ENCODE results near the gene ANP32E.
A peak's percentile ranks its signal among the peaks of the same experiment; 100 is the strongest.

Gene ANP32E

DNA sequence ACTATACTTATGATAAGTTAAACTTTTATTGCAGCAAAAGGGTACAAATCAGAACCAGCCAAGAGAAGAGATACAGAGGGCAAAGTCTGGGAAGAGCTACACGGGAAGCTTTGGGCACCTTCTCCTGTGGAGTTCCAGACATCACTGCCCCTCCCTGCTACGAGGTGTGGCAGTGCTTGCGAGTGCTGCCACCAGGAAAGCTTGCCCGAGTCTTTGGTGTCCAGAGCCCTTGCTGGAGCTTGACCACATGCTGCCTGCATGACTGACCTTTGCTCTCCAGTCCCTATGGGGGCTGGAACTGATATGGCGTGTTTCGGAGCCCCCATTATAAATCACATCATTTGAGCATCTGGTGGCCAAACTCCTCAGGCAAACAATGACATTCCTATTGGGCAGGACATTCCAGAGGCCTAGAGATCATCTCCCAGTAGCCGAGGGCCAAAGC lies 62.7 kb downstream of the ANP32E start (continued):
- TF ChIP-seq, protein P1, sequence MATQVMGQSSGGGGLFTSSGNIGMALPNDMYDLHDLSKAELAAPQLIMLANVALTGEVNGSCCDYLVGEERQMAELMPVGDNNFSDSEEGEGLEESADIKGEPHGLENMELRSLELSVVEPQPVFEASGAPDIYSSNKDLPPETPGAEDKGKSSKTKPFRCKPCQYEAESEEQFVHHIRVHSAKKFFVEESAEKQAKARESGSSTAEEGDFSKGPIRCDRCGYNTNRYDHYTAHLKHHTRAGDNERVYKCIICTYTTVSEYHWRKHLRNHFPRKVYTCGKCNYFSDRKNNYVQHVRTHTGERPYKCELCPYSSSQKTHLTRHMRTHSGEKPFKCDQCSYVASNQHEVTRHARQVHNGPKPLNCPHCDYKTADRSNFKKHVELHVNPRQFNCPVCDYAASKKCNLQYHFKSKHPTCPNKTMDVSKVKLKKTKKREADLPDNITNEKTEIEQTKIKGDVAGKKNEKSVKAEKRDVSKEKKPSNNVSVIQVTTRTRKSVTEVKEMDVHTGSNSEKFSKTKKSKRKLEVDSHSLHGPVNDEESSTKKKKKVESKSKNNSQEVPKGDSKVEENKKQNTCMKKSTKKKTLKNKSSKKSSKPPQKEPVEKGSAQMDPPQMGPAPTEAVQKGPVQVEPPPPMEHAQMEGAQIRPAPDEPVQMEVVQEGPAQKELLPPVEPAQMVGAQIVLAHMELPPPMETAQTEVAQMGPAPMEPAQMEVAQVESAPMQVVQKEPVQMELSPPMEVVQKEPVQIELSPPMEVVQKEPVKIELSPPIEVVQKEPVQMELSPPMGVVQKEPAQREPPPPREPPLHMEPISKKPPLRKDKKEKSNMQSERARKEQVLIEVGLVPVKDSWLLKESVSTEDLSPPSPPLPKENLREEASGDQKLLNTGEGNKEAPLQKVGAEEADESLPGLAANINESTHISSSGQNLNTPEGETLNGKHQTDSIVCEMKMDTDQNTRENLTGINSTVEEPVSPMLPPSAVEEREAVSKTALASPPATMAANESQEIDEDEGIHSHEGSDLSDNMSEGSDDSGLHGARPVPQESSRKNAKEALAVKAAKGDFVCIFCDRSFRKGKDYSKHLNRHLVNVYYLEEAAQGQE (tag by site-specific recombination; IDR thresholded peaks at IDR 0.05): no peak

DNA sequence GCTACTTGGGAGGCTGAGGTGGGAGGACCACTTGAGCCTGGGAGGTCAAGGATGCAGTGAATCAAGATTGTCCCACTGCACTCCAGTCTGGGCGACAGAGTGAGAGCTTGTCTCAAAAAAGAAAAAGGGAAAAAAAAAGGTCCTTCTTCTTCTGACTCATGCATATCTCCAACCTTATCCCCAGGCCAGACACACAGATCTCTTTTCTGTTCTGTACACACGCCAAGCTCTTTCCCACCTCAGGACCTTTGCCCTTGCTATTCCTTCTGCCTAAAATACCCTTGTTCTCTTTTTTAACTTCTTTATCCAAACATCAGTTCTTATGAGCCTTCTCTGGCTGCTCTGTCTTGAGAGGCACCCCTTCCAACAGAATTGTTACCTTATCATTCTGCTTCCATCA lies 64.1 kb downstream of the ANP32E start:
- Histone ChIP-seq H3K9me3 (ENCODE audit: control insufficient read depth, insufficient read depth, low read depth, low read length) (no peaks in the 10 kb centered on the region), H3K36me3 (ENCODE audit: control insufficient read depth in 2 of 2, insufficient read depth in 1 of 2, low read length in 2 of 2) (no peaks in the 10 kb centered on the region), H3K4me3 (ENCODE audit: low read depth, low read length) (no peak overlapping the region), H3K27ac (ENCODE audit: extremely low read depth, low read depth, low read length) (no peak overlapping the region), H3K4me1 (ENCODE audit: control insufficient read depth, insufficient read depth, low read length) (no peaks in the 10 kb centered on the region)
- ChIA-PET POLR2A (no interaction called here), CTCF (interaction anchor here (3.6 to 5.2 kb wide), 2 partner anchors 15 to 99 kb away, joined by 29 to 37 read pairs; no protein-coding TSS in a partner anchor)
- TF ChIP-seq ZNF623 (tag by site-specific recombination; IDR thresholded peaks at IDR 0.05) (peak; percentile 43; the same call in 1 of the 2 replicates), ZNF600 (tag by site-specific recombination; IDR thresholded peaks at IDR 0.05) (no peak)

DNA sequence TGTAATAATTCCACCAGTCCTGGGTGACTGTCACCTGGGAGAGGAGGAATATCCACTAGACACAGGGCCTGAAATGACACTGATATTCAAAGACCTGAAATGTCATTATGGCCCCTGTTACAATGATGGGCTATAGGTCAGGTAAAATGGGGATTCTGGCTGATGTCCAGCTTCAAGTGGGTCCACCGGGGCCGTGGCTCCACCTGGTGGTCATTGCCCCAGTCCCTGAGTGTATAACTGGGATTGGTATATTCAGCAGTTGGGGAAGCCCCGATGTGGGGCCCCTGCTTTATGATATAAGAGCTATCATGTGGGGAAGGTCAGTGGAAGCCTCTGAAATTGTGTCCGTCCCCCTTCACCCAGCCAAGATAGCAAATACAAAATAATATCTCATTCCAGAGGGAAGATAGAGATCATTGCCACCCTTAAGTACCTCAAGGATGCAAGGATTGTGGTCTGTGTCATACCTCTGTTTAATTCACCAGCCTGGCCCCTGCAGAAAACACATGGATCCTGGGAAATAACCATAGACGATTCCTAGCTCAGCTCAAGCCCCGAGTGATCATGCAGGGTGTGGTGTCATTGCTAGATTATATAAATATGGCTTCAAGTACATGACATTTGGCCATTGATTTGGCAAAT lies 66.8 kb downstream of the ANP32E start:
- Histone ChIP-seq H3K4me1 (ENCODE audit: control insufficient read depth, insufficient read depth, low read length) (no peaks in the 10 kb centered on the region), H3K9me3 (ENCODE audit: control insufficient read depth, insufficient read depth, low read depth, low read length) (no peaks in the 10 kb centered on the region), H3K27ac (ENCODE audit: extremely low read depth, low read depth, low read length) (no peak overlapping the region), H3K4me3 (ENCODE audit: low read depth, low read length) (no peak overlapping the region), H3K36me3 (ENCODE audit: control insufficient read depth in 2 of 2, insufficient read depth in 1 of 2, low read length in 2 of 2) (no peaks in the 10 kb centered on the region)
- POLR2A ChIA-PET: interaction anchor here (1.1 kb wide), 1 partner anchor 281 kb away, joined by 4 read pairs; a partner anchor contains a TSS
- CTCF ChIA-PET: interaction anchor here (0.5 to 5.2 kb wide), 34 partner anchors 9 to 703 kb away, joined by 3 to 37 read pairs (median 3); partner anchors contain the start of gene VPS45
- TF ChIP-seq, protein P2, sequence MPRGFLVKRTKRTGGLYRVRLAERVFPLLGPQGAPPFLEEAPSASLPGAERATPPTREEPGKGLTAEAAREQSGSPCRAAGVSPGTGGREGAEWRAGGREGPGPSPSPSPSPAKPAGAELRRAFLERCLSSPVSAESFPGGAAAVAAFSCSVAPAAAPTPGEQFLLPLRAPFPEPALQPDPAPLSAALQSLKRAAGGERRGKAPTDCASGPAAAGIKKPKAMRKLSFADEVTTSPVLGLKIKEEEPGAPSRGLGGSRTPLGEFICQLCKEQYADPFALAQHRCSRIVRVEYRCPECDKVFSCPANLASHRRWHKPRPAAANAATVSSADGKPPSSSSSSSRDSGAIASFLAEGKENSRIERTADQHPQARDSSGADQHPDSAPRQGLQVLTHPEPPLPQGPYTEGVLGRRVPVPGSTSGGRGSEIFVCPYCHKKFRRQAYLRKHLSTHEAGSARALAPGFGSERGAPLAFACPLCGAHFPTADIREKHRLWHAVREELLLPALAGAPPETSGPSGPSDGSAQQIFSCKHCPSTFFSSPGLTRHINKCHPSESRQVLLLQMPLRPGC (tag by site-specific recombination; IDR thresholded peaks at IDR 0.05): no peak
- no peak for TF ChIP-seq ZNF311 (tag by site-specific recombination; IDR thresholded peaks at IDR 0.05; ENCODE audit: borderline replicate concordance)
- TF ChIP-seq, protein P3, sequence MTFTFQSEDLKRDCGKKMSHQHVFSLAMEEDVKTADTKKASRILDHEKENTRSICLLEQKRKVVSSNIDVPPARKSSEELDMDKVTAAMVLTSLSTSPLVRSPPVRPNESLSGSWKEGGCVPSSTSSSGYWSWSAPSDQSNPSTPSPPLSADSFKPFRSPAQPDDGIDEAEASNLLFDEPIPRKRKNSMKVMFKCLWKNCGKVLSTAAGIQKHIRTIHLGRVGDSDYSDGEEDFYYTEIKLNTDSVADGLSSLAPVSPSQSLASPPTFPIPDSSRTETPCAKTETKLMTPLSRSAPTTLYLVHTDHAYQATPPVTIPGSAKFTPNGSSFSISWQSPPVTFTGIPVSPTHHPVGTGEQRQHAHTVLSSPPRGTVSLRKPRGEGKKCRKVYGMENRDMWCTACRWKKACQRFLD (tag by site-specific recombination; IDR thresholded peaks at IDR 0.05): no peak
- TF ChIP-seq, protein P4, sequence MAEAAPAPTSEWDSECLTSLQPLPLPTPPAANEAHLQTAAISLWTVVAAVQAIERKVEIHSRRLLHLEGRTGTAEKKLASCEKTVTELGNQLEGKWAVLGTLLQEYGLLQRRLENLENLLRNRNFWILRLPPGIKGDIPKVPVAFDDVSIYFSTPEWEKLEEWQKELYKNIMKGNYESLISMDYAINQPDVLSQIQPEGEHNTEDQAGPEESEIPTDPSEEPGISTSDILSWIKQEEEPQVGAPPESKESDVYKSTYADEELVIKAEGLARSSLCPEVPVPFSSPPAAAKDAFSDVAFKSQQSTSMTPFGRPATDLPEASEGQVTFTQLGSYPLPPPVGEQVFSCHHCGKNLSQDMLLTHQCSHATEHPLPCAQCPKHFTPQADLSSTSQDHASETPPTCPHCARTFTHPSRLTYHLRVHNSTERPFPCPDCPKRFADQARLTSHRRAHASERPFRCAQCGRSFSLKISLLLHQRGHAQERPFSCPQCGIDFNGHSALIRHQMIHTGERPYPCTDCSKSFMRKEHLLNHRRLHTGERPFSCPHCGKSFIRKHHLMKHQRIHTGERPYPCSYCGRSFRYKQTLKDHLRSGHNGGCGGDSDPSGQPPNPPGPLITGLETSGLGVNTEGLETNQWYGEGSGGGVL (tag by site-specific recombination; IDR thresholded peaks at IDR 0.05): no peak
- TF ChIP-seq ZNF510 (tag by site-specific recombination; IDR thresholded peaks at IDR 0.05; ENCODE audit: insufficient replicate concordance): no peak
- TF ChIP-seq ZFP69B (tag by site-specific recombination; IDR thresholded peaks at IDR 0.05): peak; percentile 97
- TF ChIP-seq ZNF10 (tag by site-specific recombination; IDR thresholded peaks at IDR 0.05): 0 out of 2 replicates have a peak, but pooled peaks have one; percentile 40
- no peak for TF ChIP-seq ZNF837 (tag by site-specific recombination; IDR thresholded peaks at IDR 0.05)
- TF ChIP-seq ZIC2 (tag by site-specific recombination; IDR thresholded peaks at IDR 0.05): no peak
- TF ChIP-seq RBAK (tag by site-specific recombination; IDR thresholded peaks at IDR 0.05): no peak
- no peak for TF ChIP-seq ZNF777 (tag by site-specific recombination; IDR thresholded peaks at IDR 0.05; ENCODE audit: borderline replicate concordance)
- TF ChIP-seq MYNN (tag by site-specific recombination; IDR thresholded peaks at IDR 0.05; ENCODE audit: borderline replicate concordance): no peak
- TF ChIP-seq ZNF24 (tag by site-specific recombination; IDR thresholded peaks at IDR 0.05): no peak
- no peak for TF ChIP-seq SETDB1 (IDR thresholded peaks at IDR 0.05; ENCODE audit: insufficient read length, low read length)
- no peak for TF ChIP-seq ZNF132 (tag by site-specific recombination; IDR thresholded peaks at IDR 0.05; ENCODE audit: borderline replicate concordance)

Data from HEK293 (cell line).